GM12873 (cell line): Measurements from ENCODE around the gene TRPV3.

ENCODE experiments used
- CTCF ChIP-seq: IDR thresholded peaks from 2 replicates; pipeline ENCODE4 v1.5.1; 2012; ENCODE audit warnings: low read depth, mild to moderate bottlenecking, moderate library complexity, low read length, control low read depth; ENCODE audit not compliant: insufficient read depth; ENCODE audit errors: missing control alignments

TRPV3 gene

GRCh38 chr17:3533752-3534151, 23.9 kb downstream of the TRPV3 start:
- TF ChIP-seq CTCF: no peak

- TF ChIP-seq CTCF: no peak
Observed at GRCh38 chr17:3532859-3533142, 24.8 kb downstream of the TRPV3 start.

GRCh38 chr17:3532106-3532858, 25.3 kb downstream of the TRPV3 start:
- no peak for TF ChIP-seq CTCF

- no peak for TF ChIP-seq CTCF
Observed at GRCh38 chr17:3531266-3532101, 26.1 kb downstream of the TRPV3 start.

- no peak for TF ChIP-seq CTCF
Observed at GRCh38 chr17:3529817-3530741, 27.5 kb downstream of the TRPV3 start.

GRCh38 chr17:3528880-3529511, 28.6 kb downstream of the TRPV3 start:
- no peak for TF ChIP-seq CTCF
